Skeletal muscle satellite cell (primary cell): ENCODE data around the gene INSM2.
A peak's percentile ranks its signal among the peaks of the same experiment; 100 is the strongest.

Source experiments
- H3K27me3 ChIP-seq: 2 replicates; pipeline ENCODE4 v1.7.0; 2013; ENCODE audit warnings: low read length; ENCODE audit not compliant: control insufficient read depth, insufficient read depth
- H3K36me3 ChIP-seq: 2 replicates; pipeline ENCODE4 v1.7.0; 2013; ENCODE audit warnings: mild to moderate bottlenecking, control low read depth, low read length; ENCODE audit not compliant: insufficient read depth
- H3K4me1 ChIP-seq: 2 replicates; pipeline ENCODE4 v1.7.0; 2013; ENCODE audit warnings: low read length; ENCODE audit not compliant: control insufficient read depth, insufficient read depth
- H3K4me2 ChIP-seq: 2 replicates; pipeline ENCODE4 v1.7.0; 2013; ENCODE audit warnings: mild to moderate bottlenecking, low read length
- H3K4me3 ChIP-seq: 2 replicates; pipeline ENCODE4 v1.7.0; 2013; ENCODE audit warnings: low read length
- H3K9ac ChIP-seq: 2 replicates; pipeline ENCODE4 v1.7.0; 2013; ENCODE audit warnings: mild to moderate bottlenecking, low read depth, low read length, moderate library complexity
- H3K9me3 ChIP-seq: replicated peaks from 2 replicates; pipeline ENCODE4 v1.7.0; 2013; ENCODE audit warnings: mild to moderate bottlenecking, control low read depth, low read length

INSM2 gene

DNA sequence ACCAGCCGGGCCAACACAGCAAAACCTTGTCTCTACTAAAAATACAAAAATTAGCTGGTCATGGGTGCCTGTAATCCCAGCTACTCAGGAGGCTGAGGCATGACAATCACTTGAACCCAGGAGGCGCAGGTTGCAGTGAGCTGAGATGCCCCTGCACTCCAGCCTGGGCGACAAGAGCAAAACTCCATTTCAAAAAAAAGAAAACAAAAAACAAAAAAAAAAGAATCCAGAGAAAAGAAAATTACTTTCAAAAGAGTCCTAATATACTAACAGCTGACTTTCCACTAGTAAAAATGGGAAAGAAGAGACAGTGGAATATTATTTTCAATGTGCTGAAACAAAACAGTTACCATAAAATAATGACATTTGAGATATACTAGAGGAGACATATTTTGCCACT, 8.3 kb upstream of the INSM2 start:
- no peaks in the 10 kb centered on the region for H3K4me1 ChIP-seq
- peaks cover 31% of the 10 kb centered on the region for H3K27me3 ChIP-seq
- H3K9ac ChIP-seq = no peak overlapping the region
- H3K4me3 ChIP-seq = no peak overlapping the region
- H3K36me3 ChIP-seq = no peaks in the 10 kb centered on the region
- no peak overlapping the region for H3K4me2 ChIP-seq
- H3K9me3 ChIP-seq = no peaks in the 10 kb centered on the region

- Histone ChIP-seq H3K4me2 (no peak overlapping the region), H3K9me3 (no peaks in the 10 kb centered on the region), H3K9ac (no peak overlapping the region), H3K36me3 (no peaks in the 10 kb centered on the region), H3K27me3 (peaks cover 44% of the 10 kb centered on the region), H3K4me3 (no peak overlapping the region), H3K4me1 (no peaks in the 10 kb centered on the region)
Measured at GRCh38 chr14:35526962-35527361, 7.0 kb upstream of the INSM2 start.

DNA sequence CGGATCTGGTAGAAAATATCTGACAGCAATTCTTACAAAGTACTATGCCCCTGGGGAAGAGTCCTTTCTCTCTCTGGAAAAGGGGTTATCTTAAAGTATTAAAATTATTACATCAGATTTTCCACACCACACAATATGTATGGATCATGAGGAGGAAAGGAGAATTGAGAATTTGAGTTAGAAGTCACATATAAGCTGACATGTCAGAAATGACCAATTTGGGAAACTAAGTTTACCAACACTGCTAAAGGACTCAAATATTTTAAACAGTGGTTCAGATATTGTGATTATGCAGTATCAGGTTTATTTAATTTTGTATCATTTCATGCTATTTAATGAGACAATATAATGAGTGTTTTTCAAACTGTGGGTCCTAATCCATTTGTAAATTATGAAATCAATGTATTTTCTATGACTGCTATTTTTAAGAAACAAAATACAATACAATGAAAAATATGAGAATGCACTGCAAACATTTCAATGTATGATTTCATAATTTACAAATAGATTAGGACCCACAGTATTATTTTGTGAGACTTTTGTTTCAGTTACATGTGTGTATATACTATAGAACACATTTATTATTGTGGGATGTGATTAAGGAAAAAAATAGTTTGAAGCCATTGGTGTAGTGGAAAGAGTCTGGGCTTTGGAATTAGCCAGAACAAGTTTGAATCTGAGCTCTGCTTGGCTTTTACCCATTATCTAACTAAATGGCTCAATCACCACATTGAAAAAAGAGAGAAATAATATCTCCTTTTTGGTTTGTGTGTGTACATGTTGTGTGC, 1.8 kb upstream of the INSM2 start:
- Histone ChIP-seq H3K4me1 (peaks cover 27% of the 10 kb centered on the region), H3K9me3 (no peaks in the 10 kb centered on the region), H3K27me3 (peaks cover 82% of the 10 kb centered on the region), H3K4me2 (no peak overlapping the region), H3K4me3 (no peak overlapping the region), H3K36me3 (no peaks in the 10 kb centered on the region), H3K9ac (no peak overlapping the region)

DNA sequence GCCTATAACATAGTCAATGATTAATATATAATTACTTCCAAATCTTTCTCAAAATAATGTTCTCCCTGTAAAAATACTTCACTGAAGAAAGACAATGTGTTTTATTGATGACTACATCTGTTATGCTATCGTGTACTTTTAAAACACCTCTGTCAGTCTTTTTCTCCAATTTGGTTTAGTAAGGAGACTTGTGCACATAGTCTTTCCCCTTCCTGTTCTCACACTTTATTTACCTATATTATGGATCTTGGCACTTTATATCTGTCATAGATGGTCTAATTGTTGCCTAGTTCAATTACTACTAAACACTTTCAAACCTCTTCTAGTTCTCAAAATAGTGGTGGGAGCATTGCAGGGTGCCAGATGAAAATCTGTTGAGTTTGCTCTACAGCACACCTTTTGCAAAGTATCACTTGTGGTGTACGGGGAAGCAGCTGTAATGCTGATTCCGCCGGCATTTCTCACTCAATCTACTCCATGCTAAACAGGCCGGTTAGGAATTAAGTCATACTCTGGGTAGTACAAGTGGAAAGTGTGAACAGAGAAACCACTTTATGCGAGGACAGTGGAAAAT, 1.1 kb upstream of the INSM2 start:
- H3K4me1 ChIP-seq = peaks cover 27% of the 10 kb centered on the region
- H3K4me2 ChIP-seq = peak overlapping the region; percentile 100
- H3K9me3 ChIP-seq = no peaks in the 10 kb centered on the region
- peak overlapping the region; percentile 82 for H3K4me3 ChIP-seq
- no peak overlapping the region for H3K9ac ChIP-seq
- H3K27me3 ChIP-seq = peaks cover 78% of the 10 kb centered on the region
- no peaks in the 10 kb centered on the region for H3K36me3 ChIP-seq

- Histone ChIP-seq H3K4me3 (peak overlapping the region; percentile 82), H3K27me3 (peaks cover 67% of the 10 kb centered on the region), H3K4me2 (peak overlapping the region; percentile 100), H3K36me3 (no peaks in the 10 kb centered on the region), H3K9me3 (no peaks in the 10 kb centered on the region), H3K4me1 (peaks cover 27% of the 10 kb centered on the region), H3K9ac (no peak overlapping the region)
Measured at GRCh38 chr14:35534208-35534872, 376 bp downstream of the INSM2 start.

GRCh38 chr14:35534873-35535482, 1.0 kb downstream of the INSM2 start:
- Histone ChIP-seq H3K9me3 (no peaks in the 10 kb centered on the region), H3K4me2 (peak overlapping the region; percentile 100), H3K9ac (no peak overlapping the region), H3K36me3 (no peaks in the 10 kb centered on the region), H3K27me3 (peaks cover 61% of the 10 kb centered on the region), H3K4me1 (peaks cover 27% of the 10 kb centered on the region), H3K4me3 (peak overlapping the region; percentile 82)

DNA sequence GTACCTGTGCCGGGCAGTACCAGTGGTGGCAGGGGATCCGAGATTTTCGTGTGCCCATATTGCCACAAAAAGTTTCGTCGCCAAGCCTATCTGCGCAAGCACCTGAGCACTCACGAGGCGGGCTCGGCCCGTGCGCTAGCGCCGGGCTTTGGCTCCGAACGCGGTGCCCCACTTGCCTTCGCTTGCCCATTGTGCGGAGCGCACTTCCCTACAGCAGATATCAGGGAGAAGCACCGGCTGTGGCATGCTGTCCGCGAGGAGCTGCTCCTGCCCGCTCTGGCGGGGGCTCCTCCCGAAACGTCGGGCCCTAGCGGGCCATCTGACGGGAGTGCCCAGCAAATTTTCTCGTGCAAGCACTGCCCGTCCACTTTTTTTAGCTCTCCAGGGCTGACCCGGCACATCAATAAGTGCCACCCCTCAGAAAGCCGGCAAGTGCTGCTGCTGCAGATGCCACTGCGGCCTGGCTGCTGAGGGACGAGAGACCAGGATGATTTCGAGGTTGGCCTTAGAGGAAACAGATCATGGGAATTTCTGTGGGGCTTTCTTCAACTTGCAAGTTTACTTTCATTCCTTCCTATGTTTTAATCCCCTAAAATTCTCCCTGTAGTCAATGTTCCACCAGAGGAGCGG, 1.6 kb downstream of the INSM2 start:
- Histone ChIP-seq H3K27me3 (peaks cover 55% of the 10 kb centered on the region), H3K36me3 (no peaks in the 10 kb centered on the region), H3K4me3 (peak overlapping the region; percentile 82), H3K4me2 (peak overlapping the region; percentile 100), H3K9ac (no peak overlapping the region), H3K4me1 (peaks cover 27% of the 10 kb centered on the region), H3K9me3 (no peaks in the 10 kb centered on the region)

DNA sequence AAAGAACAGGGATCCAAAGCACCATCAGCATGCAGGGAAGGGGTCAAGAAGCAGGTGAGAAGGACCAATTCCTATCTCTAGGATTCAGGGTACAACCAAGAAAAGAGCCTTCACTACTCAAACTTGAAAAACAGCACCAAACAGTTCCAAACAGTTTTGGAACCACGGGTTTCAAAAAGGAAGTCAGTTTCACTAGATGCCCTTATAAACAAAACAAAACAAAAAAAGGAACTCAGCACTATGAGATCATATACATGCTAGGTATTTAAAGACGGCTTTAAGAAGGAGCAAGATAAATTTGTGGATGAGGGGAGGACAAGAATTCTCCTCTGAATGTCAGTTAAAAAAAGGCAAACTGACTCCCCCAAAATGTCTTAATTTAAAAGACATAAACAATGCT, 6.0 kb downstream of the INSM2 start:
- H3K4me2 ChIP-seq = no peak overlapping the region
- no peak overlapping the region for H3K4me3 ChIP-seq
- H3K36me3 ChIP-seq = no peaks in the 10 kb centered on the region
- H3K9ac ChIP-seq = no peak overlapping the region
- no peaks in the 10 kb centered on the region for H3K9me3 ChIP-seq
- H3K27me3 ChIP-seq = peaks cover 12% of the 10 kb centered on the region
- H3K4me1 ChIP-seq = peaks cover 7% of the 10 kb centered on the region

DNA sequence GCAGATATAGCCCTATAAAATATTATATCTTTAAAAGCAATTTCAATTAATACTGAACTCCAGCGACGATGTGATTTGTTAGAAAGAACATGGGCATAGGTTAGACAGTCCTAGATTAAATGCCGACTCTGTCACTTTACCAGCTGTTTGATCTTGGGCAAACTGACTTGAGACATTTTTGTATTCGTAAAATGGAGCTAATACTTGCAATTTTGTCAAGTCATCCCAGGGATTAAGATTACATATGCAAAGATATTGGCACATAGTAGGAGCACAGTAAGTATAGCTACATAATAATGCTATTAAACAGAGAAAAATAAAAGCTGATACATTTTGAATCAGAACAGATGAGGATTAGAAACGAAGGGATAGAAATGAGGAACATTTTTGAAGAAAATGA, 9.0 kb downstream of the INSM2 start:
- no peak overlapping the region for H3K4me3 ChIP-seq
- H3K4me2 ChIP-seq = no peak overlapping the region
- no peaks in the 10 kb centered on the region for H3K9me3 ChIP-seq
- H3K36me3 ChIP-seq = no peaks in the 10 kb centered on the region
- H3K9ac ChIP-seq = no peak overlapping the region
- H3K4me1 ChIP-seq = no peaks in the 10 kb centered on the region
- no peaks in the 10 kb centered on the region for H3K27me3 ChIP-seq

DNA sequence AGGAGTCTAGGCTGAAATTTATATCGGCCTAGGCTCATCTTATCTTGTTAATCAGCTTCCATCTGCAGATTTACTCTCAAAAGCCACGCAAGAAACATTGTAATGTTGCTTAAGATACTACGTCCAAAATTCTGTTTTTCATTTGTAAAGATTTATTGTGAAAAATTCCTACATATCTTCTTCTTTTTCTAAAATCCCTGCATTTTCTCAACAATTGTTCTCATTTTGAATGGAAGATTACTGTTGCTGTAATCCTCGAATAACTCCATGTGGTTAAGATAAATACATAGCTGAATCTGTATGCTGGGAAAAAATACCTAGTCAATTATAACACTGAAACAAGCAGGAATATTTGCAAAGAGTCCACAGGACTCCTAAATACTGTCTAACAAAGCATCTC, 15.6 kb downstream of the INSM2 start:
- no peaks in the 10 kb centered on the region for H3K27me3 ChIP-seq
- H3K9me3 ChIP-seq = no peaks in the 10 kb centered on the region
- H3K4me3 ChIP-seq = no peak overlapping the region

GRCh38 chr14:35551081-35551480, 17.1 kb downstream of the INSM2 start:
- no peak overlapping the region for H3K4me2 ChIP-seq
- no peaks in the 10 kb centered on the region for H3K36me3 ChIP-seq
- no peaks in the 10 kb centered on the region for H3K27me3 ChIP-seq
- no peak overlapping the region for H3K9ac ChIP-seq
- H3K4me3 ChIP-seq = no peak overlapping the region
- H3K4me1 ChIP-seq = no peaks in the 10 kb centered on the region
- H3K9me3 ChIP-seq = no peaks in the 10 kb centered on the region

More for the DNA sequence above, 15.6 kb downstream of the INSM2 start:
- no peaks in the 10 kb centered on the region for H3K4me1 ChIP-seq
- H3K4me2 ChIP-seq = no peak overlapping the region
- no peaks in the 10 kb centered on the region for H3K36me3 ChIP-seq
- no peak overlapping the region for H3K9ac ChIP-seq
